Adrenal gland (tissue), 12 donors: ENCODE data around the gene B9D2. TPM values are rescaled to one million over a fixed set of nuclear protein-coding genes. Genes with fewer than 3 reads are reported as not detected.

Source experiments
- DNase-seq, 7 donors: peaks; one replicate each; pipeline ENCODE4 v3.0.0-alpha.2; 2019 to 2020
- H3K27ac ChIP-seq, 5 donors: fragments of 200-600 bp; sonication (generic) in 4 of 5; 1 replicate in 3 of 5; 2 replicates in 2 of 5; pipeline versions ENCODE4 v1.5.1 to v1.8.0; 2016 to 2020; ENCODE audit warnings: mild to moderate bottlenecking in 1 of 5
- H3K27me3 ChIP-seq: fragments of 200-600 bp; 2 replicates; pipeline ENCODE4 v1.8.0; 2021
- H3K36me3 ChIP-seq, 2 donors: fragments of 200-600 bp; replicated peaks in 1 of 2; 1 replicate in 1 of 2; 2 replicates in 1 of 2; pipeline versions ENCODE4 v1.5.1 to v1.8.0; 2018 to 2022
- H3K4me1 ChIP-seq, 2 donors: fragments of 200-600 bp; replicated peaks in 1 of 2; 1 replicate in 1 of 2; 2 replicates in 1 of 2; pipeline versions ENCODE4 v1.5.1 to v1.8.0; 2018 to 2021
- H3K4me3 ChIP-seq, 4 donors: fragments of 200-600 bp; sonication (generic) in 3 of 4; one replicate each; pipeline ENCODE4 v1.5.1; 2016 to 2018
- H3K9me3 ChIP-seq, 3 donors: fragments of 200-600 bp; sonication (generic) in 1 of 3; replicated peaks in 1 of 3; 1 replicate in 2 of 3; 2 replicates in 1 of 3; pipeline versions ENCODE4 v1.5.1 to v1.8.0; 2016 to 2021
- CTCF ChIP-seq, 6 experiments: fragments of 450-650 bp in 4 of 6; fragments of 200-600 bp in 2 of 6; sonication (generic) in 1 of 6; IDR thresholded peaks; 1 replicate in 5 of 6; 2 replicates in 1 of 6; pipeline versions ENCODE4 v1.5.1 to v1.8.0; 2016 to 2021; ENCODE audit warnings: antibody characterized with exemption in 6 of 6, mild to moderate bottlenecking in 2 of 6, moderate library complexity in 1 of 6
- POLR2A ChIP-seq, 2 donors: fragments of 450-650 bp; IDR thresholded peaks; one replicate each; pipeline ENCODE4 v1.6.1; 2017; ENCODE audit warnings: antibody characterized with exemption in 2 of 2, mild to moderate bottlenecking in 2 of 2, moderate library complexity in 1 of 2
- WGBS, 4 donors: extraction: QIAGEN DNeasy Blood & Tissue Kit in 2 of 4; methylation state at CpG; one replicate each; pipeline versions ENCODE4 v1.1.5 to v1.1.7; 2013 to 2017; 5-methylcytosine and 5-hydroxymethylcytosine counted together
- intact Hi-C, 2 donors: fragments of 100-400 bp; cut with DNase I; formaldehyde crosslinking; loops; one replicate each; pipeline versions ENCODE4 v1.14.1 to v1.15.0; 2022 to 2023
- polyA plus RNA-seq, 3 donors: library from polyadenylated mRNA; stranded (reverse); fragments of 200-250 nt in 2 of 3; fragments of 350-450 nt in 1 of 3; fragmentation: Illumina TruSeq in 1 of 3; extraction: RNeasy Lipid Tissue Mini Kit (QIAGEN cat#74804) in 1 of 3; gene quantifications; one replicate each; pipeline ENCODE4 v1.2.3, GENCODE V29; 2013 to 2014
- total RNA-seq, 9 donors: library from RNA; depleted of rRNA in 4 of 9; stranded (reverse); fragments of >200 nt in 4 of 9; fragments of 120-200 nt in 1 of 9; fragmentation: NEBNext Ultra II Directional in 1 of 9; extraction: Animal tissue kit (Norgen Biotek cat#: 25700) in 1 of 9; gene quantifications; one replicate each; pipeline versions ENCODE4 v1.1.0 to v1.2.4, GENCODE V29; 2013 to 2023
- donor health status: healthy with polysubstance abuse.
- donor health status: Bipolar disorder and iron deficiency.
- donor health status: DM: yes; HTN: yes; CAD: no.
- donor health status: DM: no; HTN: no; CAD: no.
- donor health status: DM: no; HTN: no; CAD: no.
- donor health status: DM: yes; HTN: yes; CAD: no.

B9D2 gene
- total and polyA plus RNA-seq, 12 donors = 2.7 to 16.8 (median 10.8) TPM

DNA sequence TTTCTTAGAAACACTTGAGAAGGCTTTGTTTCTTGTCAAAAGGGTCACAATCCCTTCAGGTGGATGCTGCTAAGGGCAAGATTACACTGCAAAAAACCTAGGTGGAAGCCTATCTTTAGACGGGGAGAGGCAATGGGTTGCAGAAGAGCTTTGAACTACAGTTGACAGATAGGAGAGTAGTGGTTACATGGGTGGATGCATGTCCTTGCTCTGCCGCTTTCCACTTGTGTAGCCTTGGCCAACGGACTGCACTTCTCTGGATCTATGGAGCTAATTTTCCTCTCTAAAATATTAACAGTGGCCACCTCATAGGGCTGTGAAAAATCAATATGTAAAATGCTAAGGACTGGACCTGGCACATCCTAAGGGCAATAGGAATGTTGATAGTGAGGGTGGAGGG lies 34.6 kb upstream of the B9D2 start:
- Histone ChIP-seq H3K27ac (peak overlapping the region in 1 of 5 donors; percentile 3), H3K9me3 (no peaks in the 10 kb centered on the region), H3K36me3 (no peaks in the 10 kb centered on the region), H3K27me3 (no peaks in the 10 kb centered on the region), H3K4me1 (peaks cover 20 to 26% of the 10 kb centered on the region in 2 donors), H3K4me3 (peak overlapping the region in 2 of 4 donors; percentile 70 to 95)
- intact Hi-C loops = no loop called here
- TF ChIP-seq POLR2A (IDR thresholded peaks at IDR 0.05) (no peak), CTCF (IDR thresholded peaks at IDR 0.05) (no peak)
- WGBS, 4 donors = 14 to 48% (median 25%) methylated on average over 3 of the region's 3 CpGs
- DNase-seq = no peak

- Histone ChIP-seq H3K4me1 (peaks cover 20 to 26% of the 10 kb centered on the region in 2 donors), H3K4me3 (peak overlapping the region; percentile 34 to 95 (median 73)), H3K27ac (peak overlapping the region in 4 of 5 donors; percentile 68 to 95 (median 88)), H3K27me3 (no peaks in the 10 kb centered on the region), H3K36me3 (no peaks in the 10 kb centered on the region), H3K9me3 (no peaks in the 10 kb centered on the region)
- 0 to 2% (median 0%) methylated on average over 5 of the region's 5 CpGs for WGBS, 4 donors
- DNase-seq = no peak
- TF ChIP-seq POLR2A (IDR thresholded peaks at IDR 0.05) = no peak
- TF ChIP-seq CTCF (IDR thresholded peaks at IDR 0.05) = no peak
- intact Hi-C loops = no loop called here
These were observed 34.1 kb upstream of the B9D2 start for GRCh38 chr19:41398050-41398418.

DNA sequence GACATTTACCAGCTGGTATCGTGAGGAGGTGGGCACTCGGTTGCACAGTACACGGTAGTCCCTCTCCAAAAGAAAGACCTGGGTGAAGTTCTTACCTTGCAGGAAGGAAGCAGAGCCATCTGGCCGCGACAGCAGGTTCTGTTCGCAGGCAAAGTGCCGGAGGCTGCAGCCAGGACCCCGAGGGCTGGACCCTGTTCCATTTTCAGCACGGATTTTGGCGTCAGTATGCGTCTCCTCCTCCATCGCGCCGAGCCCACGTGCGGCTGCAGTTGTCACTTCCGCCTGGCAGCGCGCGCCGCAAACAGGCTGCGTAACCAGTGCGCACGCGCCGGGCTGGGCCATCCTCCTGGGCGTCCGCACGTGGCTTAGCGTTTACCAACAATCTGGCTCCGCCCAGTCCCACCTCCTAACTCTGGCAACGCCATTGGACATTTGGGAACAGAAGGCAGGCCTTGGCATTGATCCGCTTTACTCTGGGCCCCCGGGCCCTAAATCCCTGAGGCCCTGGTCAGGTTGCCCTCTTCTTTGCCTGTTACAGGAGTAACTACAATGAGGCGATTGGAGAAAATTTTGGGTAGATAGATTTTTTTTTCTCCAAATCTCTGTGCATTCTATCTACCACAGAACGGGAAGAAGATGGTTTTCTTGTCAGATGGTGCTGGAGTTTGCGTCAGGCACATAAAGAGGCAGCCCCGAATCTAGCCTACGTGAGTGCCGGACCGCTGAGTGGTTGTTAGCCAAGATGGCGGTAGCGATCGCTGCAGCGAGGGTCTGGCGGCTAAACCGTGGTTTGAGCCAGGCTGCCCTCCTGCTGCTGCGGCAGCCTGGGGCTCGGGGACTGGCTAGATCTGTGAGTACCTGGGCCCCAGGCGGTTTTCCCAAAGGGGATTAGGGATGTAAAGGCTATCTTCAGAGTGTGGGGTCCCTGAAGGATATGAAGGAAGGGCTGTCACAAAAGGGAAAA lies 33.4 kb upstream of the B9D2 start, which contains the start of the genes BCKDHA and EXOSC5:
BCKDHA (plus strand) TSS at position 733 of the 964 bp plus-strand sequence; CDS start at position 743, 10 bp downstream.
EXOSC5 (minus strand) TSS at position 274 of the 964 bp plus-strand sequence; CDS start at position 243, 31 bp downstream.
- Histone ChIP-seq H3K9me3 (no peaks in the 10 kb centered on the region), H3K4me1 (peaks cover 20 to 30% of the 10 kb centered on the region in 2 donors), H3K4me3 (peak within 1 kb of the TSS; percentile 34 to 95 (median 73)), H3K27me3 (no peaks in the 10 kb centered on the region), H3K27ac (peak within 1 kb of the TSS; percentile 32 to 95 (median 82)), H3K36me3 (no peaks in the 10 kb centered on the region)
- TF ChIP-seq CTCF (IDR thresholded peaks at IDR 0.05) (peak in 1 of 6 experiments; percentile 18), POLR2A (IDR thresholded peaks at IDR 0.05) (peak in 1 of 2 donors; percentile 43)
- WGBS, 4 donors = 0 to 1% (median 1%) methylated on average over 21 to 50 of the region's 50 CpGs
- peak; percentile 99 to 100 (median 100) for DNase-seq
- intact Hi-C loops = no loop called here

DNA sequence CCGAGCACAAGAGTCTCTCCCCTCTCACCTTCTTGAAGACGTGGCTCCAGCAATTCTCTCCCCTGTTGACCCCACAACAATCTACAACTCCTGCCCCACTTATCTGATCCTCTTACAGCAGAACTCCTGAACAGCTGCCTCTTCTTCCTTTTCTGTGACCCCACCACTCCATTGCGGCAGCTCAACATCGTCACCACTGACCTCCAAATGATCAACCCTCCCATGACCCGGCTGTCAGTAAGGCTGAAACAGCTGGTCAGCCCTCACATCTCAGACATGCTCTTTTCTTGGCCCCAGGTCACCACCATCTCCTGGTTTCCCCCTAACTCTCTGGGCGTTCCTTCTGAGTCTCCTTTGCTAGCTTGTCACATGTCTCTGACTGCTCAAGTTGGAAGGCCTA lies 31.4 kb upstream of the B9D2 start:
- Histone ChIP-seq H3K27me3 (no peaks in the 10 kb centered on the region), H3K4me3 (no peak overlapping the region), H3K9me3 (no peaks in the 10 kb centered on the region), H3K4me1 (peaks cover 20 to 26% of the 10 kb centered on the region in 2 donors), H3K27ac (no peak overlapping the region), H3K36me3 (peaks cover 0 to 13% of the 10 kb centered on the region in 2 donors)
- no peak for TF ChIP-seq POLR2A (IDR thresholded peaks at IDR 0.05)
- TF ChIP-seq CTCF (IDR thresholded peaks at IDR 0.05) = no peak
- intact Hi-C loops = no loop called here
- no peak for DNase-seq
- WGBS, 4 donors = 71 to 78% (median 73%) methylated on average over 6 of the region's 6 CpGs
